NCI-H146 treated with DMSO at 0.1 percent for 48 hours (cell line): ENCODE results near the gene PPME1.

ENCODE experiments used
- DNase-seq: peaks from one replicate; lab custom pipeline; 2025; ENCODE audit not compliant: unreplicated experiment; lab: John Stamatoyannopoulos, UW

The PPME1 gene

DNA sequence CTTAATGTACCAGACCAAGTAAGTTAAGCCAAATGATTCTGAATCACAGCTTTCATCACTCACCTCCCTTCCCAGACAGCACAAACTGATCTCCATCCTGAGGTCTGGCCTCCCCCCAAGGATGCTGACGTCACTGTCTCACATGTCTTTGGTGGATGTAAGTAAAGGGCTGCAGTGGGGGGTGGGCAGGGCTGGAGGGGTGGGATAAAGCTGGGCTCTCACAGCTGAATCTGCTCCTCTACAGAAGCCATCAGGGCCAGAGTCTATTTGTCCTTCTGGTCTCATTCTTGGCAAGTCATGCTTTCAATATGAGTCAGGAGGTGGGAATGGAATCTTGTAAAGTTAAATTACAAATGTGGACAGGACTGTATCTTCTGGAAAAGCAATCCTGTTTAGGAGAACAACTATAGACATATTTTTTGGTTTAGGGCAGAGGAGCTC lies 107.7 kb downstream of the PPME1 start:
- DNase-seq: no peak

DNA sequence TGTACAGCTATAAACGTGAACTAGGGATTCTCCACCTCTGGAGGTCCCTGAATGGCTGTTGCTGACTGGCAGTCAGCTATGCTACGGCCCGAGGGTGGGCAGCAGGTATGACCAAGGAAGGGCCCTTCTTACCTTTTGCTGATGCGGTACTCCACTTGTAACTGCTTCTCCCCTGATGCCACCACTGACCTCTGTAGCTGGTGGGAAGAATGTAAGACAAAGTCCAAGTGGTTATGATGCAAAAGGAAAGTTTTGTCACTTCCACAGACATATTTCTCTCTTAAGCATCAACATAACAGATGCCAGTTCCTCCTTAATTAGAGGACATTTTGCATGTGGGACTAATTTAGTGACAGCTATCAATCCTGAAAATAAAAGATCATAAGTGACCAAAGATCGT lies 108.2 kb downstream of the PPME1 start:
- no peak for DNase-seq

DNA sequence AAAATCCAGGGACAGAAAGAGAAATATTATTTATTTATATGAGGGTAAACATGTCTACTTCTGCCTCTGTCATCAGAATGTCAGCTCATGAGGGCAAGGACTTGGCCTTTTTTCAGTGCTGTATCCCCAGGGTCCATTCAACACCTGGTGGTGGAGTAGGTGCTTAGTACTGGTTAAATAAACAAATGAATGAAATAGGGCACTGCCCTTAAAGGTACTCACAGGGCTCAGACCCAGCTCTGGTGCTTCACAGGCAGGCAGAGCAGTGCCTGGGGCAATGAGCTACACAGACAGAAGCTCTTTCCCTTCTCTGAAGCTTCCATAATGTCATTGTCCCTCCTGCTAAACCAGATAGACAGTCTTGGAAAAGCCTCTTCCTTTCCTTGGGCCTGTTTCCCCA lies 109.4 kb downstream of the PPME1 start:
- no peak for DNase-seq

DNA sequence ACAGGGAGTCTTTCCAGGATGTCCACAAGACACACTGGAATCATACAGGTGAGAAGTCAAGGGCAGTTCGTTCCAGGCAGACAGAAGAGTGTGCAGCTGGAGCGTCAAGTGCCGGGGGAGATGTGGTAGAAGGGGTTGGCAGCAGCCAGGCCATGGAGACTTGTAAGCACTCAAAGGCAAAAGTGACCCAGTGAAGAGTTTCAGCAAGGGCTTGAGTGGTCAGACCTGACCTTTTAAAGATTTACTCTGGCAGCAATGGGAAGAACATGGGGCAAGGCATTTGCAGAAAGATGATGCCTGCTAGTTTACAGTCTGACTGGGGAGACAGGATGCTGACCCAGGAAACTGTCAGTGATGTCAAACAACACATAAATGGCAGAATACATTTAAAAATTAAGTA lies 111.3 kb downstream of the PPME1 start:
- DNase-seq: no peak

DNA sequence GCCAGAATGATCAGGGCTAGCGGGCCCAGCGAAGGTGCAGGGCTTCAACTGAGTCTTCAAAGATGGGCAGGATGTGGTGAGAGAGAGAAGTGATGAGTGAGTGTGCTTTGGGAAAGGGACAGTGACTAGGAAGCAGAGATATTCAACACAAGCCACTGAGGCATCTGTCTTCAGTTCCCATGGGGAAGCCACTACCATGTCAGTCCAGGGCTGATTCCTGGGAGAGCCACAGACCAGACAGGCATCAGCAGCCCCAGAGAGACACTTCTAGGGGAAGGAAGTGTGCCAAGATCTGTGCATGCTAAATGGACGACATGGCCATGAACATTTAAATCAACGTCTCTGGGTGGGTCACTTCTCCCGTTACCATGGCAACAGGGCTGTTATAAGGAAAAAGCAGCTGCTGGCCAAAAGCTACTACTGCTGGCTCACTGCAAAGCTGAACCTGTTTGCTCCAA lies 111.9 kb downstream of the PPME1 start:
- no peak for DNase-seq

DNA sequence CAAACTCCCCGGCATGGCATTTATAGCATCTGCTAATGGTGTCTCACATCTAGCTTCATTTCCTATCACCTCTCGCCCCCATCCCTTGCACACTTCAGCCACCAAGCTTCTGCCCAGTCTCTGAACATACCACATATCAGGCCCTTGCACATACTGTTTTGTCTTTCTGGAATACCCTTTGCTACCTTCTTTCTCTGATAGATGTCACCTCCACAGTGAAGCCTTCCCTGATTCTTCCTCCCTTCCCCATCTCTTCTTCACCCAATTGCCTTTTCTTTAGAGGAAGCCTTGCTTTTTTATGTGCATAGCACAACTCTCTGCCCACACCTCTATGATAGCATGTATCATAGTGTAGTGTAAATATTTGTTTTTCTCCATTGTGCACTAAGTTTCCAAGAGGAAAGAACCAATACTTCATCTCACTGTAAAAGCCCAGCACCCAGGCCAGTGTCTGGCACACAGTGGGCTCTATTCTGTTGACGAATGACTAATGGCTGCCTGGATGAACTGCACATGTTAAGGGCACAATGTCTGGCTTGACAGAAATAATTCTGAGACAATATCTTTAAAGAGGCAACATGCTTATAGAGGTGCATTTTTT lies 112.6 kb downstream of the PPME1 start:
- DNase-seq: no peak

DNA sequence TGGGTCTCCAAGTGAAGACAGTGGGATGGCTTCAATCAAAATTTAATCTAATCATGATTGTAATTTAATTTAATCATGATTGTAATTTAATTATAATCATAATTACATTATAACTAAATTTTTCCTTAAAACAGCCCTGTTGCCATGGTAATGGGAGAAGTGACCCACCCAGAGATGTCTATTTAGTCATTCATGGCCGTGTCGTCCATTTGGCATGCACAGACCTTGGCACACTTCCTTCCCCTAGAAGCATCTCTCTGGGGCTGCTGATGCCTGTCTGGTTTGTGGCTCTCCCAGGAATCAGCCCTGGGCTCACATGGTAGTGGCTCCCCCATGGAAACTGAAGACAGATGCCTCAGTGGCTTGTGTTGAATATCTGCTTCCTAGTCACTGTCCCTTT lies 113.4 kb downstream of the PPME1 start:
- no peak for DNase-seq

DNA sequence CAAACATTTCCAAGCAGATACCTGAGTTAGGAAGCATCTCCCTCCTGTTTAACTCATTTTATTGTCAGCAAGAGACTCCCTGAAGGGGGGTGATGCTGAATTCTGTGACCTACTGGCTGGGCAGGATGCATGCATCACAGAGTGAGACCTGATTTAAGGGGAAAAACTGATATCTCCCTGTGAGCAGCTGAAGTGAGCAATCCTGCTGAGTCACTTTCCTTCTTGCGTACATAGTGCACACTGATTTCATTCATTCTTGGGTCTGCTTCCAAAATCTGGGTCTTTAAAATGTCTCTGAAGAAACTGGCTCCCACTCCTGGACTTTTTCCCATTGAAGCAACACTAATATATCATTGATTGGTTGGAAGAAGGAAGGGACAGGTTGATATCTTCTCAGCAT lies 117.1 kb downstream of the PPME1 start:
- no peak for DNase-seq

DNA sequence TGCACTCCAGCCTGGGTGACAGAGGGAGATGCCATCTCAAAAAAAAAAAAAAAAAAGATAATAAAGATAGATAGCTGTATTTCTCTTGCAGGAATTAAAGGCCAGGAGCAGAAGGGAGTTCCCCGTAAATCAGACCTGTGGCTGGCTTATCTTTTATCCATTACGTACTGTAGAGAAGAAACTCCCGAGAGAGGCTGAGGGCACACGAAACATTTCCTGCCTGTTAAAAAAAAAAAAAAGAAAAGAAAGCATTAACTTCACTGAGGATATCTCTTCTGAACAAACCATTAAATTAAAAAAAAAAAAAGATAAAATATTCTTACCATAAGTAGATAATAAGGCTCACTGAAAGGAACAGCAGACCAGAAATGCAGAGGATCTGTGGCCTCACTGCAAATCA lies 117.8 kb downstream of the PPME1 start:
- no peak for DNase-seq

DNA sequence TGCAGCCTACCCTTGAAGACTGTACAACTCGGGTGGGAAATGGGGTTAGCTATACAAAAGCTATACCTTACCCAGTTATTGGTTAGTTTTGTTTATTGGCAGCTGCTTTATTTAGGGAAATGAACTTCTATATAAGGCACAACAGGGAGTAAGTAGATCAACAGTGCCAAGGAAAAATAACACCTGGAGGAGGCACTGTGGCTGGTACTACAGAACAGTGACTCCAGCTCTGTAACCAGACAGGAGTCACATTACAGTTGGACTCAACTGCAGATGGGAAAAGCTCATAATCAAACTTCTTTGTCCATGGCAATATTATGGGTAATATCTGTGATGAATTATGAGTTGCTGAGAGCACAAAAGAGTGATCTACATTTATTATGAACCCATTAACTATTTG lies 126.4 kb downstream of the PPME1 start:
- no peak for DNase-seq

DNA sequence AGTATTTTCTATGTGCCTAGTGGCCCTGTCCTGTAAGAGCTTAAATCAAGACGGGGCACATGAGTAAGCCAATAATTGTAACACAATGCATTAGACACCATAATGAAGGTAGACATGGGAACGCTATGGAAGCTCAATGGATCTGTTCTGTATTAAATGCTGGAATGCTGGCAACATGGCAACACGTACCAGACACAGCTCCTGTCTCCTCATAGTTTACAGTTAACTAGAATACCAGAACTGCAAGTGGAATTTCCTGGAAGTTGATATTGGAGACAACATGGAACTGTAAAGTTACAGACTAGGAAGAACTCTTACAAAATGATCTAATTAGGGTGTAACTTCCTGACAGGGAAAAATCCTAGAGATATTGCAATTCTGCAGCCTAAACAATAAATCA lies 127.9 kb downstream of the PPME1 start:
- no peak for DNase-seq
